HEK293 (cell line): ENCODE measurements around the gene EFCC1.

Experiments used
- CTCF ChIA-PET: fragments of 350-600 bp; formaldehyde crosslinking; extraction: SDS; loops from one replicate; lab custom pipeline; 2021; ENCODE audit warnings: antibody characterized with exemption; lab: Yijun Ruan, JAX
- POLR2A ChIA-PET: fragments of 300-600 bp; formaldehyde crosslinking; extraction: SDS; loops from one replicate; lab custom pipeline; 2020; ENCODE audit warnings: antibody characterized with exemption, inconsistent platforms; lab: Yijun Ruan, JAX
- H3K27ac ChIP-seq: fragments of 200-500 bp; sonication (Bioruptor generic); 2 replicates; pipeline ENCODE4 v1.5.1; 2014; ENCODE audit warnings: low read depth, low read length, control low read depth, inconsistent platforms; ENCODE audit errors: extremely low read depth
- H3K36me3 ChIP-seq, 2 experiments: fragments of 200-500 bp in 1 of 2; sonication (Bioruptor generic) in 1 of 2; 1 replicate in 1 of 2; 2 replicates in 1 of 2; pipeline ENCODE4 v1.5.1; 2014 to 2017; ENCODE audit warnings: inconsistent platforms in 2 of 2, low read length in 2 of 2; ENCODE audit not compliant: control insufficient read depth in 2 of 2, insufficient read depth in 1 of 2
- H3K4me1 ChIP-seq: fragments of 200-500 bp; sonication (Bioruptor generic); 2 replicates; pipeline ENCODE4 v1.5.1; 2014; ENCODE audit warnings: mild to moderate bottlenecking, low read length, inconsistent platforms; ENCODE audit not compliant: control insufficient read depth, insufficient read depth
- H3K4me3 ChIP-seq: 2 replicates; pipeline ENCODE4 v1.5.1; 2011; ENCODE audit warnings: low read depth, mild to moderate bottlenecking, control low read depth, low read length, moderate library complexity
- H3K9me3 ChIP-seq: fragments of 200-500 bp; sonication (Bioruptor generic); 2 replicates; pipeline ENCODE4 v1.5.1; 2014; ENCODE audit warnings: low read depth, low read length, inconsistent platforms; ENCODE audit not compliant: control insufficient read depth, insufficient read depth
- GLI4 ChIP-seq: fragments of 450-650 bp; formaldehyde crosslinking; IDR thresholded peaks from 2 replicates; pipeline ENCODE4 v1.5.1; 2016; ENCODE audit warnings: missing biosample characterization, missing genetic modification characterization
- HOXA7 ChIP-seq: sonication (generic); formaldehyde crosslinking; IDR thresholded peaks from 2 replicates; pipeline ENCODE4 v1.8.1; 2022; ENCODE audit warnings: missing genetic modification reagents, borderline replicate concordance
- HOXD13 ChIP-seq: sonication (generic); formaldehyde crosslinking; IDR thresholded peaks from 2 replicates; pipeline ENCODE4 v1.8.0; 2022; ENCODE audit warnings: missing genetic modification reagents, borderline replicate concordance
- KLF16 ChIP-seq: fragments of 450-650 bp; formaldehyde crosslinking; IDR thresholded peaks from 2 replicates; pipeline ENCODE4 v1.5.1; 2017; ENCODE audit warnings: missing biosample characterization, missing genetic modification characterization
- KLF17 ChIP-seq: fragments of 450-650 bp; formaldehyde crosslinking; IDR thresholded peaks from 2 replicates; pipeline ENCODE4 v1.5.1; 2016; ENCODE audit warnings: missing biosample characterization, missing genetic modification characterization
- MYNN ChIP-seq: fragments of 450-650 bp; formaldehyde crosslinking; IDR thresholded peaks from 2 replicates; pipeline ENCODE4 v1.5.1; 2016; ENCODE audit warnings: missing biosample characterization, missing genetic modification characterization, borderline replicate concordance
- PATZ1 ChIP-seq: fragments of 450-650 bp; formaldehyde crosslinking; IDR thresholded peaks from 2 replicates; pipeline ENCODE4 v1.5.1; 2016; ENCODE audit warnings: missing biosample characterization, missing genetic modification characterization
- PRDM6 ChIP-seq: fragments of 450-650 bp; formaldehyde crosslinking; IDR thresholded peaks from 2 replicates; pipeline ENCODE4 v1.5.1; 2017; ENCODE audit warnings: missing biosample characterization, missing genetic modification characterization
- REPIN1 ChIP-seq: fragments of 450-650 bp; formaldehyde crosslinking; IDR thresholded peaks from 2 replicates; pipeline ENCODE4 v1.5.1; 2017; ENCODE audit warnings: missing biosample characterization, missing genetic modification characterization, low read depth
- SCRT2 ChIP-seq: fragments of 450-650 bp; formaldehyde crosslinking; IDR thresholded peaks from 2 replicates; pipeline ENCODE4 v1.5.1; 2016; ENCODE audit warnings: missing biosample characterization, missing genetic modification characterization
- ZBTB17 ChIP-seq: fragments of 450-650 bp; formaldehyde crosslinking; IDR thresholded peaks from 2 replicates; pipeline ENCODE4 v1.5.1; 2016; ENCODE audit warnings: missing biosample characterization, missing genetic modification characterization
- ZBTB26 ChIP-seq: fragments of 450-650 bp; formaldehyde crosslinking; optimal IDR thresholded peaks from 2 replicates; pipeline ENCODE3; 2016; ENCODE audit warnings: missing biosample characterization, mild to moderate bottlenecking, missing genetic modification characterization
- ZNF19 ChIP-seq: fragments of 450-650 bp; formaldehyde crosslinking; IDR thresholded peaks from 2 replicates; pipeline ENCODE4; 2016; ENCODE audit warnings: missing biosample characterization, missing genetic modification characterization, low read depth
- ZNF221 ChIP-seq: fragments of 450-650 bp; formaldehyde crosslinking; IDR thresholded peaks from 2 replicates; pipeline ENCODE4 v1.5.1; 2017; ENCODE audit warnings: missing biosample characterization, missing genetic modification characterization, borderline replicate concordance
- ZNF398 ChIP-seq: fragments of 450-650 bp; formaldehyde crosslinking; IDR thresholded peaks from 2 replicates; pipeline ENCODE4 v1.5.1; 2017; ENCODE audit warnings: missing biosample characterization, missing genetic modification characterization
- ZNF404 ChIP-seq: fragments of 450-650 bp; formaldehyde crosslinking; IDR thresholded peaks from 2 replicates; pipeline ENCODE4 v1.5.1; 2017; ENCODE audit warnings: missing biosample characterization, missing genetic modification characterization
- ZNF514 ChIP-seq: fragments of 450-650 bp; formaldehyde crosslinking; IDR thresholded peaks from 2 replicates; pipeline ENCODE4 v1.5.1; 2016; ENCODE audit warnings: missing biosample characterization, missing genetic modification characterization
- ZNF560 ChIP-seq: fragments of 450-650 bp; formaldehyde crosslinking; IDR thresholded peaks from 2 replicates; pipeline ENCODE4 v1.5.1; 2017; ENCODE audit warnings: missing biosample characterization, missing genetic modification characterization, borderline replicate concordance
- ZNF701 ChIP-seq: fragments of 450-650 bp; formaldehyde crosslinking; IDR thresholded peaks from 2 replicates; pipeline ENCODE4 v1.5.1; 2016; ENCODE audit warnings: missing biosample characterization, missing genetic modification characterization
- ZSCAN30 ChIP-seq: fragments of 450-650 bp; IDR thresholded peaks from 2 replicates; pipeline ENCODE4 v1.5.1; 2018; ENCODE audit warnings: missing biosample characterization, mild to moderate bottlenecking, missing genetic modification characterization, moderate library complexity

Gene EFCC1

GRCh38 chr3:129037093-129037419, 36.0 kb downstream of the EFCC1 start:
- H3K4me3 ChIP-seq, result no peak overlapping the region
- ChIA-PET CTCF (interaction anchor here (1.0 to 1.6 kb wide), 2 partner anchors 10 to 67 kb away, joined by 3 to 8 read pairs; no protein-coding TSS in a partner anchor), POLR2A (no interaction called here)
- no peak overlapping the region for H3K27ac ChIP-seq
- no peaks in the 10 kb centered on the region for H3K9me3 ChIP-seq
- H3K4me1 ChIP-seq, result no peaks in the 10 kb centered on the region
- no peaks in the 10 kb centered on the region for H3K36me3 ChIP-seq
- TF ChIP-seq SCRT2 (tag by site-specific recombination) (no peak), KLF16 (tag by site-specific recombination) (no peak), HOXD13 (CRISPR knock-in tag) (no peak), GLI4 (tag by site-specific recombination) (no peak), PATZ1 (no peak), REPIN1 (tag by site-specific recombination) (no peak), ZSCAN30 (tag by site-specific recombination) (no peak), KLF17 (no peak), PRDM6 (tag by site-specific recombination) (no peak), ZNF560 (tag by site-specific recombination) (no peak), ZNF701 (tag by site-specific recombination) (no peak), ZNF514 (tag by site-specific recombination) (no peak), ZNF221 (no peak), ZNF398 (tag by site-specific recombination) (no peak), ZNF404 (tag by site-specific recombination) (no peak), MYNN (tag by site-specific recombination) (no peak), ZBTB17 (tag by site-specific recombination) (no peak), HOXA7 (CRISPR knock-in tag) (no peak), ZNF19 (tag by site-specific recombination) (no peak), ZBTB26 (tag by site-specific recombination) (no peak)
